ENCODE data around the gene DAZAP1.

- TF ChIP-seq, protein P1, sequence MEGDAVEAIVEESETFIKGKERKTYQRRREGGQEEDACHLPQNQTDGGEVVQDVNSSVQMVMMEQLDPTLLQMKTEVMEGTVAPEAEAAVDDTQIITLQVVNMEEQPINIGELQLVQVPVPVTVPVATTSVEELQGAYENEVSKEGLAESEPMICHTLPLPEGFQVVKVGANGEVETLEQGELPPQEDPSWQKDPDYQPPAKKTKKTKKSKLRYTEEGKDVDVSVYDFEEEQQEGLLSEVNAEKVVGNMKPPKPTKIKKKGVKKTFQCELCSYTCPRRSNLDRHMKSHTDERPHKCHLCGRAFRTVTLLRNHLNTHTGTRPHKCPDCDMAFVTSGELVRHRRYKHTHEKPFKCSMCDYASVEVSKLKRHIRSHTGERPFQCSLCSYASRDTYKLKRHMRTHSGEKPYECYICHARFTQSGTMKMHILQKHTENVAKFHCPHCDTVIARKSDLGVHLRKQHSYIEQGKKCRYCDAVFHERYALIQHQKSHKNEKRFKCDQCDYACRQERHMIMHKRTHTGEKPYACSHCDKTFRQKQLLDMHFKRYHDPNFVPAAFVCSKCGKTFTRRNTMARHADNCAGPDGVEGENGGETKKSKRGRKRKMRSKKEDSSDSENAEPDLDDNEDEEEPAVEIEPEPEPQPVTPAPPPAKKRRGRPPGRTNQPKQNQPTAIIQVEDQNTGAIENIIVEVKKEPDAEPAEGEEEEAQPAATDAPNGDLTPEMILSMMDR (conservative IDR thresholded peaks at IDR 0.05), result no peak
- TF ChIP-seq EZH2 (IDR thresholded peaks at IDR 0.05; ENCODE audit: low read depth), result no peak
Observed at GRCh38 chr19:1460033-1460995, 52.9 kb downstream of the DAZAP1 start.

Measured in PC-9 (cell line).